K562 (cell line): ENCODE data around the gene MLH3. TPM values are rescaled to one million over a fixed set of nuclear protein-coding genes. Genes with fewer than 3 reads are reported as not detected.

Experiments
- CLOCK ChIP-seq: fragments of 250-450 bp; sonication (Bioruptor Pico); IDR thresholded peaks from 2 replicates; pipeline ENCODE4 v1.4.0; 2020; ENCODE audit warnings: mild to moderate bottlenecking, moderate library complexity, borderline replicate concordance
- DMBX1 ChIP-seq: fragments of 250-450 bp; sonication (Bioruptor Pico); IDR thresholded peaks from 2 replicates; pipeline ENCODE4 v1.8.0; 2022; ENCODE audit warnings: inconsistent platforms, mild to moderate bottlenecking, moderate library complexity, borderline replicate concordance
- HNRNPH1 ChIP-seq: fragments of 200-400 bp; formaldehyde crosslinking; optimal IDR thresholded peaks from 2 replicates; pipeline ENCODE3; 2017; ENCODE audit warnings: low read depth, mild to moderate bottlenecking, low read length, moderate library complexity
- MNT ChIP-seq, 2 experiments: fragments of 450-650 bp; conservative IDR thresholded peaks; 2 replicates each; pipeline ENCODE4 v1.6.1; 2017; ENCODE audit warnings: mild to moderate bottlenecking in 2 of 2, moderate library complexity in 2 of 2
- MTA3 ChIP-seq: fragments of 450-650 bp; formaldehyde crosslinking; IDR thresholded peaks from 2 replicates; pipeline ENCODE4 v1.6.1; 2017; ENCODE audit warnings: mild to moderate bottlenecking, borderline replicate concordance
- NR1H2 ChIP-seq: sonication (generic); formaldehyde crosslinking; IDR thresholded peaks from 2 replicates; pipeline ENCODE4 v1.4.0; 2020; ENCODE audit warnings: mild to moderate bottlenecking, missing genetic modification reagents
- OTX1 ChIP-seq: fragments of 450-650 bp; formaldehyde crosslinking; IDR thresholded peaks from 2 replicates; pipeline ENCODE4 v1.4.0; 2022; ENCODE audit warnings: mild to moderate bottlenecking
- SMARCA5 ChIP-seq: fragments of 450-650 bp; IDR thresholded peaks from 2 replicates; pipeline ENCODE4 v1.6.1; 2016
- SNIP1 ChIP-seq: fragments of 450-650 bp; IDR thresholded peaks from 2 replicates; pipeline ENCODE4 v1.7.1; 2017; ENCODE audit warnings: low read depth, mild to moderate bottlenecking
- STAG1 ChIP-seq: sonication (generic); formaldehyde crosslinking; IDR thresholded peaks from 2 replicates; pipeline ENCODE4 v1.5.0; 2020; ENCODE audit warnings: missing genetic modification reagents, borderline replicate concordance
- THRA ChIP-seq: fragments of 450-650 bp; IDR thresholded peaks from 2 replicates; pipeline ENCODE4 v1.6.1; 2017; ENCODE audit warnings: mild to moderate bottlenecking, moderate library complexity
- ZHX1 ChIP-seq: fragments of 150-350 bp; conservative IDR thresholded peaks from 2 replicates; pipeline ENCODE4 v1.6.1; 2014; ENCODE audit warnings: low read length
- ZNF263 ChIP-seq: sonication (generic); formaldehyde crosslinking; IDR thresholded peaks from 2 replicates; pipeline ENCODE4 v1.8.0; 2022; ENCODE audit warnings: mild to moderate bottlenecking, missing genetic modification reagents, borderline replicate concordance
- ZNF280A ChIP-seq: fragments of 450-650 bp; IDR thresholded peaks from 2 replicates; pipeline ENCODE4 v1.6.1; 2018; ENCODE audit warnings: mild to moderate bottlenecking, low read depth; ENCODE audit not compliant: partially characterized antibody
- ZNF449 ChIP-seq: fragments of 250-450 bp; sonication (Bioruptor Pico); IDR thresholded peaks from 2 replicates; pipeline ENCODE4 v1.8.0; 2022; ENCODE audit warnings: moderate library complexity, mild to moderate bottlenecking, inconsistent platforms
- ZSCAN29 ChIP-seq: fragments of 450-650 bp; IDR thresholded peaks from 2 replicates; pipeline ENCODE4 v1.6.1; 2017
- polyA plus RNA-seq, 8 experiments: library from polyadenylated mRNA; depleted of rRNA in 4 of 8; stranded (reverse) in 5 of 8; unstranded in 3 of 8; fragments of >200 nt; fragmentation: Nextera tagmentation in 2 of 8; fragmentation: Illumina TruSeq in 1 of 8; extraction: Ambion mirVana in 2 of 8; extraction: Trizol in 1 of 8; gene quantifications; 2 replicates each; pipeline versions ENCODE4 v1.2.1 to v1.2.3, GENCODE V29; 2011 to 2014; ENCODE audit warnings: inconsistent platforms in 1 of 8, missing spikeins in 1 of 8
- total RNA-seq, 7 experiments: library from RNA; depleted of rRNA in 6 of 7; stranded (reverse); fragments of >200 nt in 6 of 7; fragmentation: Illumina TruSeq in 2 of 7; extraction: Trizol in 2 of 7; gene quantifications; 2 replicates each; pipeline versions ENCODE4 v1.2.1 to v1.2.3, GENCODE V29; 2011 to 2021; ENCODE audit warnings: low replicate concordance in 1 of 7

The MLH3 gene
- total and polyA plus RNA-seq, 9 of the 15 experiments (the other 6 are each of a cell fraction or from before 2014, with no cell fraction given): 5.9 to 15.3 (median 10.7) TPM

GRCh38 chr14:75063491-75064204 is 12.4 kb upstream of the MLH3 start, which contains the start of gene ACYP1 (continued):
- TF ChIP-seq ZHX1 (no peak), SNIP1 (no peak), SMARCA5 (no peak), CLOCK (CRISPR knock-in tag) (no peak), ZNF449 (CRISPR knock-in tag) (no peak), STAG1 (no peak), ZSCAN29 (no peak), HNRNPH1 (no peak), MNT (conservative IDR thresholded peaks at IDR 0.05) (peak; percentile 19 to 70; a peak in 2 of 4 replicates), ZNF263 (CRISPR knock-in tag) (no peak), MTA3 (0 out of 2 replicates have a peak, but pooled peaks have one; percentile 33), OTX1 (no peak), NR1H2 (CRISPR knock-in tag) (no peak), THRA (no peak), ZNF280A (no peak), DMBX1 (CRISPR knock-in tag) (no peak)
